ENCODE results near the gene BPIFB6.

BPIFB6 gene

DNA sequence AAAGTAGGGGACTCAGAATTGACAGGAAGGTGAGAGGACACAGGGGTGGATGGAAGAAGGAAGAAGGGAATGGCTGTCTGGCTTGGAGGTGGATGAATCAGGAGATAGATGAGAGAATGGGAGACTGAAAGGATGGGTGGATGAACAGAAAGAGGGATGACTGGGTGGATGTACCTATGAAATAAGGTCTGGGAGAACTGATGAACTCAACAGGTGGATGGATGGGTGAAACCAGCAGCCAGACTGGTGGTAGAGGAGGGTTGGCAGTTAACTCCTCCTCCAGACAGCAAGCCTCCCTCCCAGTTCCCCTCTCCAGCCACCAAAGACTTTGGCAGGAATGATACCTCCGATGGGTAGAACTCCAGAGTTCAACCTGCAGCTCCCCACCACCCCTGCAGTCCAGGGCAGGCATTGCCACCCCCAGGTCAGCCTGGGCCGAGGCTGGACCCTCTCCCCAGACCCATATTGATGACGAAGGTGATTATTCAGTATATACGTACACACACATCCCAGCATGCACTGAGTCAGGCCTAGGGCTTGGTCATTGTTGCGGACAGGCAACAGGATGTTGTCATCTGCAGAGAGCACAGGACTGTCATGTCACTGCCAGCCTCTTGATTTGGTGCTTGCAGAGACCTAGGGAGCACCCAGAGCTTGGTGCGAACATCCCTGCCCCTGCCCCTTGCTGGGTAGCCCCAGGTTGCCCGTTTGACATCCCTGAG is 29.2 kb upstream of the BPIFB6 start:
- DNase-seq, result no peak

DNA sequence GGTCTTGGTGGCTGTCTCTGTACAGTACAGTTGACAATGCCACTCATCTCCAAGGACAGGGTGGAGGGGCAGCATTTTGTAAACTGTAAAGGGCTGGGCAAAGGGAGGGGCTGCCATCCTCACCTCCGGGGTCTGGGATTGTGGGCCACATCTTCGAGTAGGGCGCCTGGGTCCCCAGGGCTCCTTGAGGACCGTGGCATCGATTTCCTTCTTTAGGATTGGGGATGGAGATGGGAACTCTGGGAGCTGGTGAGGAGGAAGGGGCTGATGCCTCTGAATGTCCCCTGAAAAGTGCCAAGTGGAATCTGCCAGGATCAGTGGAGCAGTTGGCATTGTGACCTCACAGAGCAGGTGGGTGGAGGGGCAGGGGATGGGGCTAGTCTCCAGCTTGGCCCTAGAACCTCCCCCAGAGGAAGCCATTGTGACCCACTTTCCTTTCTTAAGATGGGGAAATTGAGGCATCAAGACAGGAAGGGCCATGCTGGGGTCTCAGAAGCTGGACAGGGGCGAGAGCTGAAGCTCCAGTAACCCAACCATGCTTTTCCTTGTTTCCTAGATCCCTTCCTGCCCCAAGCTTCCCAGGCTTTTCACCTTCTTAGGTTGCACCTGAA is 27.2 kb upstream of the BPIFB6 start, which contains the start of gene SUN5:
SUN5 (minus strand) TSS at position 293 of the 611 bp plus-strand sequence; CDS start at position 200, 93 bp downstream.
- no peak for DNase-seq

DNA sequence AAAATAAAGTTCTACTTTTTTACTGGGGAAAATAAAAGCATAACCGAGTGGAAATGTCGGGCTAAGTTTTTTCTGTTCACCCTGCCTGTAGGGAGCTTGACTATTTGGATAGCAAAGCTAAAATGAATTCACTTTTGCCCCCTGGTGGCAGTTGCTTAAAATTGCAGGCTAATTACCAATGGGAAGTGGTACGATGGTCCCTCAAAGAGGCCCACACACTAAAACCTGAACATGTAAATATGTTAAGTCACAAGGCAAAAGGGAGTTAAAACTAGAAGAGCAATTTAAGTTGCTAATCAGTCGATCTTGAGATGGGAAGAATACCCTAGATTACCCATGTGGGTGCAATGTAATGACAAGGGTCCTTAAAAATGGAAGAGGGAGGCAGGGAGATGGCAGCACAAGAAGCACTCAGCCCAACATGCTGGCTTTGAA is 26.3 kb upstream of the BPIFB6 start:
- DNase-seq, result no peak

DNA sequence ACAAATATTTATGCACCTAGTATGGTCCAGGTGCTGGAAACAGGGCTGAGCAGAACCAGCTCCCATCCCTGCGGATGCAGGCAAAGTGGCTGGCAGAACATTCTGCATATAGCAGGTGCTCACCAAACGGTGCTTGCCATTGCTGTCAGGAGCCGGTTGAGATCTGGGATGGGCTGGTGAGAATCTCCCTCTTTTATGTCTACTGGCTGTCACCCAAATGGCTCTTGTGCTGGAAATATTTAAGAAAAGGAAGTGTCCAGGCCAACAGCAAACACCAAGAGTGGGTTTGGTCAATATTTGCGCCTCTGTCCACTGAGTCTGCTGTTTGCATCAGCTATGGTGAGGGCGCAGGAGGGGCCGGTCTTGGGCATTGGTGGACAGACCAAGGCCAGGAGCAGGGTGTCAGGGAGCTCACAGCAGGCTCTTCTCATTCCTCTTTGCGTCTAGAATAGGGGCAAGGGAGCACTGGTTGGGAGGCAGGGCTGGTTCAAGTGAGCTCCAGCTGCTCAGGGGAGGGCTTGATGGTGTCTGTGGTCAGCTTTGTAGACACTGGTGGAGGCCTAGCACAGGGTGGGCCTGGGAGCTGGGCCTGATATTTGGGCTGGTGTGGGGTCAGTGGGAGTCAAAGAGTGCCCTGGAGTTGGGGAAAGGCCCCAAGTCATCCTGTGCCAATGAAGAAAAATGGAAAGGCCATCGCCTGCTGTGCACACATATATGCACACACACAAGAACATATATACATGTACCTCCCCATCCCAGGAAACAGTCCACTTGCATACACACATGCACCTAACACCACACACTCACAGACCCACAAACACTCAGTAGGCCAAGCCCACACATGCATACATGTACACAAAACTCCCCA is 25.3 kb upstream of the BPIFB6 start:
- DNase-seq, result no peak

GRCh38 chr20:33006776-33007375 is 24.6 kb upstream of the BPIFB6 start:
- DNase-seq, result no peak

DNA sequence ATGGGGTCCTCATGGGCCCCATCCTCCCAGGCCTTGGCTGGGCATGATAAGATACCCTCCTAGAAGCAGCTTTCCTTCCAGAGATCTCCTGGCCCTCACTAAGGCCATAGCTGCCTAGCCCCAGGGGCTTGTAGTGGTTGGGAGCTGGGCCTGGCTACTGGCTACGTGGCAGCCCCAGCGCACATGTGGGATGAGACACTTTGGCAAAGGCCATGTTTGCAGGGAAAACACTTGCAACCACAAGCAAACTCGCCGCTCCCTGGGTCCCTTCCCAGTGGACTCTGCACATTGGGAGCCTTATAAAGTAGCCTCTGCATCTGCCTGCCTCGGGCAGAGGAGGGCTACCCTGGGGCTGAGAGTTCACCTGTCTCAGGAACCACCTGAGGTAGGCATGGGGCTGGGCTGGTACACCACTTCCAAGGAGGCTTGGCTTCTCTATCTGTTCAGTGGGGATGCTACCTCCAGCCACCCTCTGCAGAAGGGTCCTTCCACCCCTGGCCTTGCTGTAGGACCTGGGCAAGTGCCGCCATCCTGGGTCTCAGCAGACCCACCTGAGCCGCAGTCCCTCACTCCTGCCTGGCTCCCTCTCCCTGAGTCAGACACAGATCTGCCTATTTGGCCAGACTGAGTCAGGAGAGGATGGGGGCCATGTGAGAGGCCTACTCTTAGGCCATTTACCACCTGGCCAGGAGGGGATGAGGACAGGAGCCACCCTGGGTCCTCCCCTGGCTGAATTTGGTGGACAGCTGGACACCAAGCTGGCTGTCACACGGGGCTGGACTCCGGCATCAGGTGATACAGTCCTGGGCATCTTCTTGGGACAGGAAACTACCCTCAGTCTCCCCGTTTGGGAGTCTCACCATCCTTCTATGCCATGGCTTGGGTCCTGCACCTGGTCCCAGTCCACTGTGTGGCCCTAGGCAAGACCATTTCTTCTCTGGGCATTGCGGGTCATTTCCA is 23.8 kb upstream of the BPIFB6 start, which contains the start of gene BPIFB2:
BPIFB2 (plus strand) TSS at position 329 of the 960 bp plus-strand sequence. CDS start 871 bp downstream, outside the sequence.
- no peak for DNase-seq

DNA sequence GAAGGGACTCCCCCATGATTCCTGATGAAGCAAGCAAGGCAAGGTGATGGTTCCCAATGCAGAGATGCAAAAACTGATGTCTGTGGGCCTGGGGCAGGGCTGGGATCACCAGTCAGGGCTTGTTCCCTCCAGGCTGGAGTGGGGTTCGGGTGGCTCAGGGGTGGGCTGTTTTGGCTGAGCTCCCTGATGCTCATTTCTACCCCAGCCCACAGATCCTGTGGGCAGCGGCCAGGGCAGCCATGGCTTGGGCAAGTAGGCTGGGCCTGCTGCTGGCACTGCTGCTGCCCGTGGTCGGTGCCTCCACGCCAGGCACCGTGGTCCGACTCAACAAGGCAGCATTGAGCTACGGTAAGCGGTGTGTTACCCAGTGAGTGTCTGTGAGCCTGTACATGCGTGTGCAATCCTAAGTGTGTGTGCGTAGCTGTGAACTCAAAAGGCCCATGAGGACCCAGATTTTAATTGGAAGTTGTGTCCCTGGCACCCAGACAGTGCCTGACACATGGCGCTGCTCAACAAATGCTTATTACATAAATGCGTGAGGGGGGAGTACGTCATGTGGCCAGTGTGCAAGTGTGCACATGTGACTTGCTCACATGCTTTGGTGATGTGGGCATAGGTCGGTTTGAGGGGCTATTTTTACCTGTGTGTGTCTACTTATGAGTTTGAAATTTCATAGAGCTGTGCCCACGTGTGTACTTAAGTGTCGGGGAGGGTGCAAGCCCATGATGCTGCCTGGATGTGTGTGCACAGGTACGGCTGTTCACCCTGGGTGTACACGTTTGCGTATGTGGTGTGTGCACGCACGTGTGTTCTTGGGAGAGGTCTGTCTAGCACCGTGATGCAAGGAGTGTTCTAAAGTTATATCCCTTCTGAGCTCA is 22.9 kb upstream of the BPIFB6 start:
- no peak for DNase-seq

GRCh38 chr20:33009214-33010132 is 22.0 kb upstream of the BPIFB6 start:
- no peak for DNase-seq

DNA sequence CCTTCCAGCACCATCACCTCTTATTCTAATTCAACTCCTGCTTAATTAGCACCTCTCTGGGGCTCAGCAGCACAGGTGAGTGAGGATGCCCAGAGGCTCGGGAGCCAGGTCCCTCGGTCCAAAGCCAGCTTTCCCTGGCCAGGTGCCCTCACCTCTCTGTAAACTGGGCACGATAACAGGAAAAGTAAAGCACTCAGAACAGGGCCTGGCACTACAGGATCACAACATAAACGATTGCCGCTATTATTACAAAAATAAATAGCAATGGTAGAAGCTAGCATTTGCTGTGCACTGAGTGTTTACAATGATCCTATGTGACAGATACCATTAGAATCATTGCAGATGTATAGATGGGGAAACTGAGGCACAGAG is 21.3 kb upstream of the BPIFB6 start:
- DNase-seq, result no peak

DNA sequence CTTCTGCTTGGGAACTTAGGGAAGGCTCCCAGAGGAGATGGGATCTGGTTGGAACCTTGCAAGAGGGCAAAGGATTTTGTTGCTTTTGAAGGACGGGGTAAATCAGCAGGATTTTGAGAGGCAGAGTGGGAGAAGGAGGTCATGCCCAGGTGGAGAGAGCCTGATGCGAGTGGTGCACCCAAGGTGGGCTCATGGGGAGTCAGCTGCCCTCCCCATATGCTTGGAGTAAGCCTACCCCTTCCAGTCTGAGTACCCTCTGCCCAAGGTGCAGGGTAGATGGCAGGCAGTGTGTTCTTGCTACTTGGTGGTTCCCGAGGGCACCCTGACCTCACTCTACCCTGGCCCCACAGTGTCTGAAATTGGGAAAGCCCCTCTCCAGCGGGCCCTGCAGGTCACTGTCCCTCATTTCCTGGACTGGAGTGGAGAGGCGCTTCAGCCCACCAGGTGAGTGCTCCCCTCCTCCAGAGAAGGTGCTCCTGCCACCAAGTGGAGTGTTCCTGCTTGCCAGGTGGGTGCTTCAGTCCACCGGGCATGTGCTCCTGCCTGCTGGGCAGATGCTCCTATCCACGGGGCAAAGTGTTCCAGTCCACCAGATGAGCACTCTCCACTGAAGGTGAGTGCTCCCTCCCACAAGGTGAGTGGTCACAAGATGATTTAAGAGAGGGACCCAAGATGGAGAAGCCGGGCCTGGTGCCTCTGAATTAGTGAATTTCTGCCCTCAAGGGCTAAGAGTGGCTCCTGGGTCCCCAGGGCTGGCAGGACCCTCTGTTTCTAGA is 20.6 kb upstream of the BPIFB6 start:
- no peak for DNase-seq

- no peak for DNase-seq
These were observed 18.9 kb upstream of the BPIFB6 start for GRCh38 chr20:33012327-33013189.

- no peak for DNase-seq
These were observed 17.6 kb upstream of the BPIFB6 start for GRCh38 chr20:33013701-33014326.

DNA sequence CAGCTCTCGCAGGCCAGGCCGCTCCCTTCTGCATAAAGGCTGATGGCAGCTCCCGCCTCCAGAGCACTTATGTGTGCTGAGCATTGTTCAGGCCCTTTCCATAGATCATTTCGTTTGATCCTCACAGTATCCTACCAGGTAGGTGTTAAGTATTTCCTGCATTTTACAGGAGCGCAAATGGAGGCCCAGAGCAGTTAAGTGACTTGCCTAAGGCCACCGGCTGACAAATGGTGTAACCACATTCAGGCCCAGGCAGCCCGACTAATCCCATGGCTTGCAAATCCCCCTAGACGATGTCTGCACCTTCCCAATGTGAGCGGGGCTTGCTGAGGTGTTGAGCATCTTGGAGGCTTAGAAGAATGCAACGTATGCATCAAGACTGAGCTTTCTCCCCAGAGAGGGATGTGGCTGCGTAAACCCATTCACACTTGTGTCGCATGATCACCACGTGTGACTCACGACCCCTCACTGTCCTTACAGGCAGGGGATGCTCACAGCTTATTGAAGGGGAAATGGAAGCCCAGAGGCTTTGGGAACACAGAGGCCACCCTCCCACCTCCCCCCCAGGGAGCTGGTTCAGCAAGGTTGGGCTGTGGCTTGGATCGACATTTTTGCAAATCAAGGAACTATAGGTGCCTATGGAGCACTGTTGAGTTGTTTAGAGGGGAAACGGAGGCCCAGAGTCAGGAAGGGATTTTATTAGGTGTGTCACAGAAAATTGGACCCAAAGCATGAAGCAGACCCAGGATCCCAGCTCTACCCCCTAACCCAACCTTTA is 16.9 kb upstream of the BPIFB6 start:
- DNase-seq, result no peak

DNA sequence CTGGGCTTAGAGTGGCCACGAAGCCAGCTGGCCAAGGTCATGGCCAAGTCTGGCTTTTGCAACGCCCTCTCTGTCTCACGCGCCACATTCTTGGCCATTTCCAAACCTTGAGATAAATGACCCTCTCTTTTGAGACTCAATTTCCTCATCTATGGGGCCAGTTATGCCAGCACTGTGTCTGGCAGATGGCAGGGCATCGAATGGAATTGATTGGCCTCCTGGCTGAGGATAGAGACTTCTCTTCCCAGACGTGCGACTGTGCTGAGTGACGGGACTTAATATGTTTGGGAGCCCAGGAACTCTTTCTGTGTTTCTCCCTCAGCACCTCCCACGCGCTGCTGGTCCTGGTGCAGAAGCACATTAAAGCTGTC is 16.3 kb upstream of the BPIFB6 start:
- no peak for DNase-seq

- DNase-seq, result no peak
These were observed 15.5 kb upstream of the BPIFB6 start for GRCh38 chr20:33015700-33016580.

Measured in left hindlimb (tissue), 1 donor.